ENCODE data around the gene ZNF45.
A peak's percentile ranks its signal among the peaks of the same experiment; 100 is the strongest.

Gene ZNF45

DNA sequence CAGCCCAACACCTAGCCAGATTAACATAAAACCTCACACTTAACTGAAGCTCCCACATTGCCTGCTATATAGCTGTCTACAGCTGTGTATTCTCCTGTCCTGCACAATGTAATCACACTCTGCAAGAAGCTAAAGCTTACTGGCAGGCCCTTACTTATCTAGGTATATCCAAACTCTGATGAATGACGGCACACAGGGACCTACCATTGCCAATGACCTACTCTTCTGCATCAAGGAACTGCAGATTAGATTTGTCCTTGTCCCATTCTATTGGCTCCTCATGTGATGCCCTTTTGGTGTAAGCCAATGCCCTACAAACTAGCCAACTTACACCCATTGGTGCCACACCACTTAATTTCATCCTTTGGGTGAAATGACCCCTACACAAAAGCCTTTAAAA lies 26.4 kb downstream of the ZNF45 start:
- TF ChIP-seq, protein P1, sequence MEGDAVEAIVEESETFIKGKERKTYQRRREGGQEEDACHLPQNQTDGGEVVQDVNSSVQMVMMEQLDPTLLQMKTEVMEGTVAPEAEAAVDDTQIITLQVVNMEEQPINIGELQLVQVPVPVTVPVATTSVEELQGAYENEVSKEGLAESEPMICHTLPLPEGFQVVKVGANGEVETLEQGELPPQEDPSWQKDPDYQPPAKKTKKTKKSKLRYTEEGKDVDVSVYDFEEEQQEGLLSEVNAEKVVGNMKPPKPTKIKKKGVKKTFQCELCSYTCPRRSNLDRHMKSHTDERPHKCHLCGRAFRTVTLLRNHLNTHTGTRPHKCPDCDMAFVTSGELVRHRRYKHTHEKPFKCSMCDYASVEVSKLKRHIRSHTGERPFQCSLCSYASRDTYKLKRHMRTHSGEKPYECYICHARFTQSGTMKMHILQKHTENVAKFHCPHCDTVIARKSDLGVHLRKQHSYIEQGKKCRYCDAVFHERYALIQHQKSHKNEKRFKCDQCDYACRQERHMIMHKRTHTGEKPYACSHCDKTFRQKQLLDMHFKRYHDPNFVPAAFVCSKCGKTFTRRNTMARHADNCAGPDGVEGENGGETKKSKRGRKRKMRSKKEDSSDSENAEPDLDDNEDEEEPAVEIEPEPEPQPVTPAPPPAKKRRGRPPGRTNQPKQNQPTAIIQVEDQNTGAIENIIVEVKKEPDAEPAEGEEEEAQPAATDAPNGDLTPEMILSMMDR (conservative IDR thresholded peaks at IDR 0.05), result no peak
- H3K27ac ChIP-seq, result no peak overlapping the region

DNA sequence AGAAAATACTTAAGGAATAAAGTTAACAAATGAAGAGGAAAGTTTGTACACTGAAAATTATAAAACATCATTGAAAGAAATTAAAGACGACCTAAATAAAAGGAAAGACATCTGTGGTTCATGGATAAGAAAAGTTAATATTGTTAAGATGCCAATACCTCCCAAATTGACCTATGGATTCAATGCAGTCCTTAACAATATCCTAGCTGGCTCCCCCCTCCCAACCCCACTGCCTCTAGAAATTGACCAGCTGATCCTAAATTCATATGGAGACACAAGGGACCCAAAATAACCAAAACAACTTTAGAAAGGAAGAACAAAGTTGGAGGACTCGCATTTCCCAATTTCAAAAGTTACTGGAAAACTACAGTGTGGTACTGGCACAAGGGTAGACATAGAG lies 28.3 kb downstream of the ZNF45 start:
- TF ChIP-seq, protein P1 (conservative IDR thresholded peaks at IDR 0.05), result no peak
- H3K27ac ChIP-seq, result no peak overlapping the region

DNA sequence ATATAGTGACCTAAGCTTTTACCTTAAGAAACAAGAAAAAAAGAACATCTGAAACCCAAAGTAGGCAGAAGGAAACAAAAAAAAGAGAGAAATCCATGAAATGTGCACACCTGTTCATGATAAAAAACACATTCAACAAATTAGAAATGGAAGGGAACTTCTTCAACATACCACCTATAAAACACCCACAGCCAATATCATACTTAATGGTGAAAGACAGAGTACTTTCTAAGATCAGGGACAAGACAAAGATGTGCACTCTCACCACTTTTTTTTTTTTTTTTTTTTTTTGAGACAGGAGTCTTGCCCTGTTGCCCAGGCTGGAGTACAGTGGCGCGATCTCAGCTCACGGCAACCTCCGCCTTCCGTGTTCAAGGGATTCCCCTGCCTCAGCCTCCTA lies 29.2 kb downstream of the ZNF45 start:
- no peak overlapping the region for H3K27ac ChIP-seq
- TF ChIP-seq, protein P1 (conservative IDR thresholded peaks at IDR 0.05), result no peak

DNA sequence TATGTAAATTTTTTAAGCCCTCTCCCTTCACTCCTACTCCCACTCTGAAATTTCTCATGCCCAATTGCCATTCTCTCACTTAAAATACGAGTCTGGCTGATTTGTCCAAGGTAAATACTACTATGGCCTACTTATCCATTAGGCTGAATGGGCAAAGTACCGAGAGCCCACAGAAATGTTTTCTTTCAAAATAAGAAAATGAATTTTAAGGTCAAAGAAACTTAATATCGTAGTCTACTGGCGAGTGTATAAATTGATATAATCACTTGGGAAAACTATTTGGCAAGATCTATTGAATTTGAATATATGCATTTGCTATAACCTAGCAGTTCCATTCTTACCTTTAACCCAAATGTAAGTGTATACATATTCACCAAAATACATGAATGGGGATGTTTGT lies 32.7 kb downstream of the ZNF45 start:
- TF ChIP-seq, protein P1 (conservative IDR thresholded peaks at IDR 0.05), result no peak

DNA sequence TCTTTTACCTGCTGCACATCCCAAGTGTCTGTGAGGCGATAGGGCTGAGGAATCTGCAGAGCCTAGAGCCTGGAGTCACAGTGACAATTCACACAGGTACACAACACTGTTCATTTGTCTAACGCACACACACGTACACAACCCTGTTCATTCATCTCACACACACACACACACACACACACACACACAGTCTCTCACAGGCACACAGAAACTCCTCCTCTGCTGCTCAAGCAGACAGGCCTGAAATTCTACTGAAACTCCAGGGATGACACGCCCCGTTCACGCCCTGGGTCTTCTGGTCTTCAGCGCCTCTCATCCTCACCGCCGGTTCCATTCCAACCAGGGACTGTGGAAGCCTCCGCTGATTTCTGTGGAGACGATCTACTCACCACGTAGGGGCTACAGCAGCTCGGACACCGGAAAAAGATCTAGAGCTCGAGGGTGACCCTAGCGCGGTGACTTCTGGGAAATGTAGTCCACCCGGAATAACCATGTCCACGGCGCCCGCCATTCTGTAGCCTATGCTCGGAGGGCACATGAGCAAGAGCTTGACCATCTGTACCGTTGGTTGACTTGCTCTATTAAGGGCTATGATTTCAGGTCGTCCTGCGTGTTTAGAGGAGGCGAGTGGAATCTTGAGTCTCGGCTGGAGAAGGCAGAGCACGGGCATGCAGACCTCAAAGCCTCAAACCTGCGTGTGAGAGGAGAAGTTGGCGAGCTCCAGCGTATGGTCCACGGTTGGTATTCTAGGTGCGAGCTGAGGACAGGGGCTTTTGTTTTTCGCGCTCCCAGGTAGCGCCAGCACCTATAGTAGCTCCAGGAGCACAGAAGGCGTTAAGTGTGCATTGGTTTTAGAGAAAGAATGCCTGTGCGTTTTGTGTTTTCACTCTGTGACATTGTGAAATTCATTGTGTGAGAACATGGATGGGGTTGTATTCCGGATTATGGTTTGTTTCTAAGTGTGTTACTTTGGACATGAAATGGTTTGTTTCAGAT lies 33.4 kb downstream of the ZNF45 start:
- peak overlapping the region; percentile 61 for H3K27ac ChIP-seq
- TF ChIP-seq, protein P1 (conservative IDR thresholded peaks at IDR 0.05), result no peak

More for the DNA sequence above, 32.7 kb downstream of the ZNF45 start:
- H3K27ac ChIP-seq, result peak overlapping the region; percentile 61; the same call in 1 of the 2 replicates

DNA sequence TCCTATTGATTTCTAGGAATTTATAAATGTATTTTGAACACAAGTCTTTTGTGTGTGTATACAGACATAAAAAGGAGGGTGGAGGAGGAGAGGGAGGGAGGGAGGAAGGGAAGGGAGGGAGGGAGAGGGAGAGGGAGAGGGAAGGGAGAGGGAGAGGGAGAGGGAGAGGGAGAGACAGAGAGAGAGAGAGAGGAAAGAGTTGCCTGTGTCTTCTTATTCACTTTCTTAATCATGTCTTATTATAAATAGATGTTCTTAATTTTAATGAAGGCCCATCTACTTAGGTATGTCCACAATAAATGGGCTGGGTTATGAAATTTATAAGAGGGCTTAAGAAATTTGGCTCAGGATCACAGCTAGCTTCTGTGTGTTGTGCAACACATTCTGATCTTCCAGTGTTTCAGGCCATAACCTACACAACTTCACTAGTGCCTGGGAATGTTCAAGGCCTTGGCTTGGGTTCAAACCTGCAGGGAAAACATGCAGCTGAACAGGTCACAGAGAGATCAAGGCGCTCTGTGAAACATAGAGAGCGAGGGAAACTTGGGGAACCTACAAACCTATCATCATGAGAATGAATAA lies 39.3 kb downstream of the ZNF45 start:
- TF ChIP-seq, protein P1 (conservative IDR thresholded peaks at IDR 0.05), result no peak
- no peak overlapping the region for H3K27ac ChIP-seq

DNA sequence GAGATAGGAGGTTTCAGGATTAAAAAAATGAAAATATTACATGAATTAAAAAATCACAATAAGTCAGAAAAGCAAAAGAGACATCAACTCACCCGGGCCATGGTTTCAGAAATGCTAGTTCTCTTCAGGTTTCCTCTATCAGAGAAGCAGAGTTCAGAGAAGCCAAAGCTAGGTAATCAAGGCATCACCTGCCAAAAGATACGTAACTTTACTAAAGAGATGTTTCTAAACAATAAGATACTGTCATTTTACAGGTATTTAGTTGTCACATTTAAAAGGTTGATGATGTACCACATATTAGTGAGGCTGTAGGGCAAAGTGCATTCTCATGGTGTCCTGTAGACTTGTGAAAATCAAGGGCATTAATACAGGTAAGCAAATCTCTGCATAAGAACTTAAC lies 51.2 kb downstream of the ZNF45 start, which contains the start of gene ZNF404:
ZNF404 (minus strand) TSS at position 101 of the 400 bp plus-strand sequence.
- H3K27ac ChIP-seq, result no peak within 1 kb of the TSS
- TF ChIP-seq, protein P1 (conservative IDR thresholded peaks at IDR 0.05), result no peak

Data from VCaP (cell line).